ENCODE data around the gene ADRM1. TPM values are rescaled to one million over a fixed set of nuclear protein-coding genes. Genes with fewer than 3 reads are reported as not detected.

ADRM1 gene
- total RNA-seq, 1 experiment from 2014 or later: 160 TPM

DNA sequence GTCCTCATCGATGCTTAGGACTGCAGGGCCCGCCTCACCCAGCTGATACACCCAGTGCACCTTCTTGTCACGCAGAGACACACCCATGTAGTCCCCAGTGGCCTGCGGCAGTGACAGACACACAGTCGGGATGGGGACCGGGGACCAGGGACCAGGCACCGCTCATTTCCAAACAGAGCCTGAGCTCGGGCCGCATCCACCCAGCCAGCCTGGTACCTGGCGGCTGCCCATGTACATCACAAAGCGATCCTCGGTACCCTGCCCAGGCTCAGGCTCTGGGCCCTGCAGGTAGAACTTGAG is 11.5 kb downstream of the ADRM1 start:
- Mint-ChIP-seq H3K4me1 (no peaks in the 10 kb centered on the region), H3K9me3 (no peaks in the 10 kb centered on the region), H3K27me3 (ENCODE audit: low read depth) (no peaks in the 10 kb centered on the region), H3K27ac (no peak overlapping the region), H3K36me3 (peaks cover 35% of the 10 kb centered on the region), H3K4me3 (no peak overlapping the region)
- DNase-seq (ENCODE audit: low spot score) (no peak), ATAC-seq (no peak)
- POLR2A ChIA-PET: no interaction called here
- CTCF ChIA-PET: no interaction called here
- TF ChIP-seq EMX1 (CRISPR knock-in tag; IDR thresholded peaks at IDR 0.05) (no peak), JAZF1 (CRISPR knock-in tag; IDR thresholded peaks at IDR 0.05) (no peak), ATF6 (CRISPR knock-in tag; IDR thresholded peaks at IDR 0.05) (no peak), FOXJ3 (CRISPR knock-in tag; IDR thresholded peaks at IDR 0.05; ENCODE audit: borderline replicate concordance) (no peak), SMAD4 (CRISPR knock-in tag; IDR thresholded peaks at IDR 0.05) (no peak), E2F1 (CRISPR knock-in tag; IDR thresholded peaks at IDR 0.05) (no peak), ELF4 (CRISPR knock-in tag; IDR thresholded peaks at IDR 0.05; ENCODE audit: low read depth) (no peak)

- Mint-ChIP-seq H3K27ac (no peak overlapping the region), H3K27me3 (ENCODE audit: low read depth) (no peaks in the 10 kb centered on the region), H3K9me3 (no peaks in the 10 kb centered on the region), H3K4me1 (no peaks in the 10 kb centered on the region), H3K36me3 (peaks cover 39% of the 10 kb centered on the region), H3K4me3 (no peak overlapping the region)
- POLR2A ChIA-PET: no interaction called here
- TF ChIP-seq ZNF532 (CRISPR knock-in tag; IDR thresholded peaks at IDR 0.05; ENCODE audit: borderline replicate concordance): no peak
- no peak for TF ChIP-seq USF1 (CRISPR knock-in tag; IDR thresholded peaks at IDR 0.05)
- TF ChIP-seq ZMAT4 (CRISPR knock-in tag; IDR thresholded peaks at IDR 0.05): no peak
- no peak for TF ChIP-seq MAX (CRISPR knock-in tag; IDR thresholded peaks at IDR 0.05)
- no peak for TF ChIP-seq FOXK1 (CRISPR knock-in tag; IDR thresholded peaks at IDR 0.05)
- TF ChIP-seq, protein P1, sequence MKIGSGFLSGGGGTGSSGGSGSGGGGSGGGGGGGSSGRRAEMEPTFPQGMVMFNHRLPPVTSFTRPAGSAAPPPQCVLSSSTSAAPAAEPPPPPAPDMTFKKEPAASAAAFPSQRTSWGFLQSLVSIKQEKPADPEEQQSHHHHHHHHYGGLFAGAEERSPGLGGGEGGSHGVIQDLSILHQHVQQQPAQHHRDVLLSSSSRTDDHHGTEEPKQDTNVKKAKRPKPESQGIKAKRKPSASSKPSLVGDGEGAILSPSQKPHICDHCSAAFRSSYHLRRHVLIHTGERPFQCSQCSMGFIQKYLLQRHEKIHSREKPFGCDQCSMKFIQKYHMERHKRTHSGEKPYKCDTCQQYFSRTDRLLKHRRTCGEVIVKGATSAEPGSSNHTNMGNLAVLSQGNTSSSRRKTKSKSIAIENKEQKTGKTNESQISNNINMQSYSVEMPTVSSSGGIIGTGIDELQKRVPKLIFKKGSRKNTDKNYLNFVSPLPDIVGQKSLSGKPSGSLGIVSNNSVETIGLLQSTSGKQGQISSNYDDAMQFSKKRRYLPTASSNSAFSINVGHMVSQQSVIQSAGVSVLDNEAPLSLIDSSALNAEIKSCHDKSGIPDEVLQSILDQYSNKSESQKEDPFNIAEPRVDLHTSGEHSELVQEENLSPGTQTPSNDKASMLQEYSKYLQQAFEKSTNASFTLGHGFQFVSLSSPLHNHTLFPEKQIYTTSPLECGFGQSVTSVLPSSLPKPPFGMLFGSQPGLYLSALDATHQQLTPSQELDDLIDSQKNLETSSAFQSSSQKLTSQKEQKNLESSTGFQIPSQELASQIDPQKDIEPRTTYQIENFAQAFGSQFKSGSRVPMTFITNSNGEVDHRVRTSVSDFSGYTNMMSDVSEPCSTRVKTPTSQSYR (CRISPR knock-in tag; IDR thresholded peaks at IDR 0.05): no peak
- TF ChIP-seq, protein P2, sequence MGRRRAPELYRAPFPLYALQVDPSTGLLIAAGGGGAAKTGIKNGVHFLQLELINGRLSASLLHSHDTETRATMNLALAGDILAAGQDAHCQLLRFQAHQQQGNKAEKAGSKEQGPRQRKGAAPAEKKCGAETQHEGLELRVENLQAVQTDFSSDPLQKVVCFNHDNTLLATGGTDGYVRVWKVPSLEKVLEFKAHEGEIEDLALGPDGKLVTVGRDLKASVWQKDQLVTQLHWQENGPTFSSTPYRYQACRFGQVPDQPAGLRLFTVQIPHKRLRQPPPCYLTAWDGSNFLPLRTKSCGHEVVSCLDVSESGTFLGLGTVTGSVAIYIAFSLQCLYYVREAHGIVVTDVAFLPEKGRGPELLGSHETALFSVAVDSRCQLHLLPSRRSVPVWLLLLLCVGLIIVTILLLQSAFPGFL (CRISPR knock-in tag; IDR thresholded peaks at IDR 0.05; ENCODE audit: borderline replicate concordance): no peak
- CTCF ChIA-PET: no interaction called here
- DNase-seq (ENCODE audit: low spot score) (no peak), ATAC-seq (no peak)
Observed at GRCh38 chr20:62314711-62315302, 12.0 kb downstream of the ADRM1 start.
